K562 (cell line): ENCODE data around the gene CENPV. TPM values are rescaled to one million over a fixed set of nuclear protein-coding genes. Genes with fewer than 3 reads are reported as not detected.

Experiments
- ATAC-seq: fragments of 200-7000 bp; cut with Tn5 transposase; 3 replicates; pipeline ENCODE4 v1.9.1; 2020; ENCODE audit warnings: moderate library complexity
- BruUV-seq: library from RNA; stranded (reverse); fragments of 400-500 nt; replicated peaks from 2 replicates; lab custom pipeline; 2021; lab: Mats Ljungman, UMichigan
- CTCF ChIA-PET: fragments of 300-600 bp; formaldehyde crosslinking; extraction: SDS; loops from one replicate; lab custom pipeline; 2021; ENCODE audit warnings: low intra/inter-chr PET ratio; lab: Yijun Ruan, JAX
- POLR2A ChIA-PET: fragments of 300-600, 350-650 bp; sonication (Branson Sonifier 250); formaldehyde crosslinking; extraction: SDS; loops from one replicate; lab custom pipeline; 2021; ENCODE audit warnings: antibody characterized with exemption, inconsistent platforms; lab: Yijun Ruan, JAX
- DNase-seq, 4 experiments: peaks; one replicate each; pipeline versions ENCODE4 v3.0.0 to v3.0.0-alpha.2; 2011 to 2018; ENCODE audit warnings: low spot score in 3 of 4, mixed read lengths in 3 of 4; ENCODE audit errors: extremely low read depth in 1 of 4
- FAIRE-seq: peaks from 2 replicates; lab custom pipeline; 2011; peaks lifted over from hg19 to GRCh38; lab: Jason Lieb, UNC
- H2AFZ ChIP-seq: 2 replicates; pipeline ENCODE4 v1.6.0; 2011; ENCODE audit warnings: low read depth, low read length, control low read depth, inconsistent platforms
- H3K27ac ChIP-seq: fragments of 200-600 bp; 3 replicates; pipeline ENCODE4 v1.8.0; 2011; ENCODE audit warnings: low read depth, mild to moderate bottlenecking, control low read depth, inconsistent platforms, low read length, moderate library complexity, mixed read lengths; ENCODE audit errors: extremely low read depth
- H3K27me3 ChIP-seq, 2 experiments: fragments of 300-600 bp in 1 of 2; 2 replicates in 1 of 2; 3 replicates in 1 of 2; pipeline versions ENCODE4 v1.6.0 to v1.8.0; 2011; ENCODE audit warnings: inconsistent platforms in 2 of 2, low read length in 2 of 2, mild to moderate bottlenecking in 1 of 2, mixed read lengths in 1 of 2, moderate library complexity in 1 of 2; ENCODE audit not compliant: control insufficient read depth in 2 of 2, insufficient read depth in 2 of 2
- H3K36me3 ChIP-seq: fragments of 300-600 bp; 3 replicates; pipeline ENCODE4 v1.8.0; 2011; ENCODE audit warnings: mild to moderate bottlenecking, low read length, inconsistent platforms; ENCODE audit not compliant: control insufficient read depth, insufficient read depth
- H3K4me1 ChIP-seq, 2 experiments: fragments of 200-600 bp in 1 of 2; replicated peaks in 1 of 2; 2 replicates in 1 of 2; 3 replicates in 1 of 2; pipeline versions ENCODE4 v1.5.1 to v1.8.0; 2011; ENCODE audit warnings: inconsistent platforms in 2 of 2, low read length in 2 of 2, mild to moderate bottlenecking in 1 of 2, mixed read lengths in 1 of 2, moderate library complexity in 1 of 2; ENCODE audit not compliant: control insufficient read depth in 2 of 2, insufficient read depth in 2 of 2
- H3K4me2 ChIP-seq: 2 replicates; pipeline ENCODE4 v1.6.1; 2011; ENCODE audit warnings: low read length, control low read depth, inconsistent platforms, mixed read lengths; ENCODE audit not compliant: insufficient read depth
- H3K4me3 ChIP-seq: fragments of 200-600 bp; sonication (generic), shearing (Covaris generic); 2 replicates; pipeline ENCODE4 v1.5.1; 2016; ENCODE audit warnings: control low read depth, inconsistent platforms
- H3K79me2 ChIP-seq: fragments of 200-600 bp; 3 replicates; pipeline ENCODE4 v1.8.0; 2011; ENCODE audit warnings: low read length, inconsistent platforms; ENCODE audit not compliant: control insufficient read depth, insufficient read depth
- H3K9ac ChIP-seq, 2 experiments: 2 replicates each; pipeline versions ENCODE4 v1.6.0 to v1.6.1; 2011; ENCODE audit warnings: low read depth in 2 of 2, low read length in 2 of 2, control low read depth in 1 of 2, inconsistent platforms in 1 of 2, mild to moderate bottlenecking in 1 of 2, mixed read lengths in 1 of 2; ENCODE audit not compliant: insufficient read depth in 1 of 2
- H3K9me1 ChIP-seq: one replicate; pipeline ENCODE4 v1.6.0; 2011; ENCODE audit warnings: inconsistent platforms, mild to moderate bottlenecking, low read length, moderate library complexity; ENCODE audit not compliant: control insufficient read depth, insufficient read depth
- H3K9me3 ChIP-seq: replicated peaks from 2 replicates; pipeline ENCODE4 v1.5.1; 2011; ENCODE audit warnings: low read depth, low read length, inconsistent platforms; ENCODE audit not compliant: control insufficient read depth, insufficient read depth
- H4K20me1 ChIP-seq: replicated peaks from 2 replicates; pipeline ENCODE4 v1.6.1; 2011; ENCODE audit warnings: low read length, inconsistent platforms, mixed read lengths; ENCODE audit not compliant: control insufficient read depth, insufficient read depth
- ARHGAP35 ChIP-seq: fragments of 450-650 bp; IDR thresholded peaks from 2 replicates; pipeline ENCODE4 v1.6.1; 2018; ENCODE audit not compliant: partially characterized antibody
- YY1 ChIP-seq, 3 experiments: IDR thresholded peaks; 2 replicates each; pipeline ENCODE4 v1.6.1; 2011; ENCODE audit warnings: low read length in 2 of 3, mild to moderate bottlenecking in 2 of 3, moderate library complexity in 2 of 3, borderline replicate concordance in 1 of 3, control low read depth in 1 of 3, low read depth in 1 of 3; ENCODE audit not compliant: insufficient read depth in 3 of 3, insufficient replicate concordance in 2 of 3, control insufficient read depth in 1 of 3, insufficient read length in 1 of 3; ENCODE audit errors: extremely low read depth in 1 of 3
- ZNF398 ChIP-seq: fragments of 250-450 bp; sonication (Bioruptor Pico); IDR thresholded peaks from 2 replicates; pipeline ENCODE4 v1.8.0; 2021; ENCODE audit warnings: moderate library complexity, mild to moderate bottlenecking, inconsistent platforms
- ZNF444 ChIP-seq: fragments of 250-450 bp; sonication (Bioruptor Pico); IDR thresholded peaks from 2 replicates; pipeline ENCODE4 v1.4.0; 2020; ENCODE audit warnings: mild to moderate bottlenecking, moderate library complexity
- ZNF512 ChIP-seq: IDR thresholded peaks from 2 replicates; pipeline ENCODE4 v1.6.1; 2016; ENCODE audit warnings: missing genetic modification characterization, missing compliant biosample characterization
- WGBS: fragments of 100-300 bp; shearing (Covaris generic); methylation state at CpG from one replicate; pipeline ENCODE4 v1.1.6; 2016; ENCODE audit warnings: low coverage, mixed read lengths; ENCODE audit not compliant: insufficient coverage; ENCODE audit errors: missing lambda C conversion rate; 5-methylcytosine and 5-hydroxymethylcytosine counted together
- in situ Hi-C: fragments of 300-500 bp; cut with MboI; formaldehyde crosslinking; loops from 4 replicates; pipeline ENCODE4 v1.15.0; 2018; ENCODE audit warnings: inconsistent platforms, mixed read lengths
- intact Hi-C: fragments of 100-400 bp; cut with micrococcal nuclease; formaldehyde crosslinking; loops from 2 replicates; pipeline ENCODE4 v1.14.2; 2022
- polyA plus RNA-seq, 8 experiments: library from polyadenylated mRNA; depleted of rRNA in 4 of 8; stranded (reverse) in 5 of 8; unstranded in 3 of 8; fragments of >200 nt; fragmentation: Nextera tagmentation in 2 of 8; fragmentation: Illumina TruSeq in 1 of 8; extraction: Ambion mirVana in 2 of 8; extraction: Trizol in 1 of 8; gene quantifications; 2 replicates each; pipeline versions ENCODE4 v1.2.1 to v1.2.3, GENCODE V29; 2011 to 2014; ENCODE audit warnings: inconsistent platforms in 1 of 8, missing spikeins in 1 of 8
- total RNA-seq, 7 experiments: library from RNA; depleted of rRNA in 6 of 7; stranded (reverse); fragments of >200 nt in 6 of 7; fragmentation: Illumina TruSeq in 2 of 7; extraction: Trizol in 2 of 7; gene quantifications; 2 replicates each; pipeline versions ENCODE4 v1.2.1 to v1.2.3, GENCODE V29; 2011 to 2021; ENCODE audit warnings: low replicate concordance in 1 of 7
- TF ChIP-seq, protein P1 (sequence below), 2 experiments: fragments of 450-650 bp in 1 of 2; sonication (generic) in 1 of 2; formaldehyde crosslinking; conservative IDR thresholded peaks; 2 replicates each; pipeline versions ENCODE4 v1.4.0 to v1.8.1; 2020 to 2022; ENCODE audit warnings: mild to moderate bottlenecking in 1 of 2, missing genetic modification reagents in 1 of 2

Gene CENPV
- total and polyA plus RNA-seq, 9 of the 15 experiments (the other 6 are each of a cell fraction or from before 2014, with no cell fraction given), result 17.8 to 131 (median 89.3) TPM

GRCh38 chr17:16327018-16327417, 26.3 kb downstream of the CENPV start:
- no TSS peak for BruUV-seq
- intact Hi-C loops (no loop called here), in situ Hi-C loops (no loop called here)
- H3K4me2 ChIP-seq, result no peak overlapping the region
- no peaks in the 10 kb centered on the region for H3K27me3 ChIP-seq
- H3K4me3 ChIP-seq, result no peak overlapping the region
- no peaks in the 10 kb centered on the region for H3K9me3 ChIP-seq
- no peak overlapping the region for H3K9ac ChIP-seq
- H3K79me2 ChIP-seq, result no peaks in the 10 kb centered on the region
- no peak overlapping the region for H2AFZ ChIP-seq
- H4K20me1 ChIP-seq, result no peaks in the 10 kb centered on the region
- ATAC-seq, result no peak
- CTCF ChIA-PET, result no interaction called here
- POLR2A ChIA-PET, result interaction anchor here (1.0 kb wide), 1 partner anchor 41 kb away, joined by 3 read pairs; no protein-coding TSS in a partner anchor
- WGBS, result 83% methylated on average over 3 of the region's 3 CpGs
- peaks cover 5% of the 10 kb centered on the region; the same call in 1 of the 3 replicates for H3K36me3 ChIP-seq
- TF ChIP-seq ZNF398 (CRISPR knock-in tag), result no peak
- TF ChIP-seq, protein P1, sequence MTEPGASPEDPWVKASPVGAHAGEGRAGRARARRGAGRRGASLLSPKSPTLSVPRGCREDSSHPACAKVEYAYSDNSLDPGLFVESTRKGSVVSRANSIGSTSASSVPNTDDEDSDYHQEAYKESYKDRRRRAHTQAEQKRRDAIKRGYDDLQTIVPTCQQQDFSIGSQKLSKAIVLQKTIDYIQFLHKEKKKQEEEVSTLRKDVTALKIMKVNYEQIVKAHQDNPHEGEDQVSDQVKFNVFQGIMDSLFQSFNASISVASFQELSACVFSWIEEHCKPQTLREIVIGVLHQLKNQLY (CRISPR knock-in tag; conservative IDR thresholded peaks at IDR 0.05), result no peak
- TF ChIP-seq ARHGAP35, result no peak
- TF ChIP-seq ZNF444, result no peak
- no peak for TF ChIP-seq YY1 (IDR thresholded peaks at IDR 0.05; ENCODE audit: borderline replicate concordance in 1 of 3, control insufficient read depth in 1 of 3, extremely low read depth in 1 of 3, insufficient read depth in 3 of 3, insufficient read length in 1 of 3, insufficient replicate concordance in 2 of 3, low read depth in 1 of 3, low read length in 2 of 3)
- no peak for TF ChIP-seq ZNF512 (tag)
- H3K9me1 ChIP-seq, result no peaks in the 10 kb centered on the region
- no peak for DNase-seq
- no peak overlapping the region for H3K27ac ChIP-seq
- no peak for FAIRE-seq
- H3K4me1 ChIP-seq, result no peaks in the 10 kb centered on the region; a peak in 1 of 5 replicates
